NCI-H748 (cell line): ENCODE measurements around the gene AMZ2.

ENCODE experiments used
- DNase-seq: peaks from one replicate; lab custom pipeline; 2025; ENCODE audit not compliant: unreplicated experiment; lab: John Stamatoyannopoulos, UW

AMZ2 gene

GRCh38 chr17:68290268-68290954, 42.6 kb downstream of the AMZ2 start:
- peak; percentile 51 for DNase-seq

GRCh38 chr17:68290955-68291835, 43.4 kb downstream of the AMZ2 start, which contains the start of the genes ARSG and SLC16A6:
Gene ARSG (plus strand): TSS chr17:68291495. CDS start chr17:68307494, 15,999 bp downstream.
Gene SLC16A6 (minus strand): TSS chr17:68291127. CDS start chr17:68278320, 12,807 bp downstream.
- peak; percentile 89 for DNase-seq

- peak; percentile 82 for DNase-seq
Measured at GRCh38 chr17:68291836-68292688, 44.2 kb downstream of the AMZ2 start.

GRCh38 chr17:68292689-68293040, 44.8 kb downstream of the AMZ2 start:
- DNase-seq: no peak

GRCh38 chr17:68293490-68294195, 45.8 kb downstream of the AMZ2 start:
- no peak for DNase-seq

- no peak for DNase-seq
Measured at GRCh38 chr17:68294196-68294555, 46.3 kb downstream of the AMZ2 start.

- no peak for DNase-seq
Measured at GRCh38 chr17:68294617-68295016, 46.8 kb downstream of the AMZ2 start.

- DNase-seq: no peak
Measured at GRCh38 chr17:68295086-68295485, 47.2 kb downstream of the AMZ2 start.

- DNase-seq: no peak
Measured at GRCh38 chr17:68296217-68297191, 48.7 kb downstream of the AMZ2 start.

GRCh38 chr17:68297195-68297594, 49.4 kb downstream of the AMZ2 start:
- DNase-seq: no peak

GRCh38 chr17:68298601-68299000, 50.8 kb downstream of the AMZ2 start:
- no peak for DNase-seq

- no peak for DNase-seq
Measured at GRCh38 chr17:68299817-68300216, 52.0 kb downstream of the AMZ2 start.

GRCh38 chr17:68301438-68301959, 53.7 kb downstream of the AMZ2 start:
- peak; percentile 90 for DNase-seq

GRCh38 chr17:68302066-68302564, 54.3 kb downstream of the AMZ2 start:
- DNase-seq: peak; percentile 18

- no peak for DNase-seq
Measured at GRCh38 chr17:68302666-68303065, 54.8 kb downstream of the AMZ2 start.

GRCh38 chr17:68304706-68305105, 56.9 kb downstream of the AMZ2 start:
- DNase-seq: no peak

GRCh38 chr17:68305142-68305541, 57.3 kb downstream of the AMZ2 start:
- DNase-seq: no peak
